NCI-H128 (cell line): Measurements from ENCODE around the gene PLEKHG4.

Source experiments
- DNase-seq: peaks from one replicate; lab custom pipeline; 2025; ENCODE audit not compliant: unreplicated experiment; lab: John Stamatoyannopoulos, UW

PLEKHG4 gene, protein sequence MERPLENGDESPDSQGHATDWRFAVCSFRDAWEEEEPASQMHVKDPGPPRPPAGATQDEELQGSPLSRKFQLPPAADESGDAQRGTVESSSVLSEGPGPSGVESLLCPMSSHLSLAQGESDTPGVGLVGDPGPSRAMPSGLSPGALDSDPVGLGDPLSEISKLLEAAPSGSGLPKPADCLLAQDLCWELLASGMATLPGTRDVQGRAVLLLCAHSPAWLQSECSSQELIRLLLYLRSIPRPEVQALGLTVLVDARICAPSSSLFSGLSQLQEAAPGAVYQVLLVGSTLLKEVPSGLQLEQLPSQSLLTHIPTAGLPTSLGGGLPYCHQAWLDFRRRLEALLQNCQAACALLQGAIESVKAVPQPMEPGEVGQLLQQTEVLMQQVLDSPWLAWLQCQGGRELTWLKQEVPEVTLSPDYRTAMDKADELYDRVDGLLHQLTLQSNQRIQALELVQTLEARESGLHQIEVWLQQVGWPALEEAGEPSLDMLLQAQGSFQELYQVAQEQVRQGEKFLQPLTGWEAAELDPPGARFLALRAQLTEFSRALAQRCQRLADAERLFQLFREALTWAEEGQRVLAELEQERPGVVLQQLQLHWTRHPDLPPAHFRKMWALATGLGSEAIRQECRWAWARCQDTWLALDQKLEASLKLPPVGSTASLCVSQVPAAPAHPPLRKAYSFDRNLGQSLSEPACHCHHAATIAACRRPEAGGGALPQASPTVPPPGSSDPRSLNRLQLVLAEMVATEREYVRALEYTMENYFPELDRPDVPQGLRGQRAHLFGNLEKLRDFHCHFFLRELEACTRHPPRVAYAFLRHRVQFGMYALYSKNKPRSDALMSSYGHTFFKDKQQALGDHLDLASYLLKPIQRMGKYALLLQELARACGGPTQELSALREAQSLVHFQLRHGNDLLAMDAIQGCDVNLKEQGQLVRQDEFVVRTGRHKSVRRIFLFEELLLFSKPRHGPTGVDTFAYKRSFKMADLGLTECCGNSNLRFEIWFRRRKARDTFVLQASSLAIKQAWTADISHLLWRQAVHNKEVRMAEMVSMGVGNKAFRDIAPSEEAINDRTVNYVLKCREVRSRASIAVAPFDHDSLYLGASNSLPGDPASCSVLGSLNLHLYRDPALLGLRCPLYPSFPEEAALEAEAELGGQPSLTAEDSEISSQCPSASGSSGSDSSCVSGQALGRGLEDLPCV

DNA sequence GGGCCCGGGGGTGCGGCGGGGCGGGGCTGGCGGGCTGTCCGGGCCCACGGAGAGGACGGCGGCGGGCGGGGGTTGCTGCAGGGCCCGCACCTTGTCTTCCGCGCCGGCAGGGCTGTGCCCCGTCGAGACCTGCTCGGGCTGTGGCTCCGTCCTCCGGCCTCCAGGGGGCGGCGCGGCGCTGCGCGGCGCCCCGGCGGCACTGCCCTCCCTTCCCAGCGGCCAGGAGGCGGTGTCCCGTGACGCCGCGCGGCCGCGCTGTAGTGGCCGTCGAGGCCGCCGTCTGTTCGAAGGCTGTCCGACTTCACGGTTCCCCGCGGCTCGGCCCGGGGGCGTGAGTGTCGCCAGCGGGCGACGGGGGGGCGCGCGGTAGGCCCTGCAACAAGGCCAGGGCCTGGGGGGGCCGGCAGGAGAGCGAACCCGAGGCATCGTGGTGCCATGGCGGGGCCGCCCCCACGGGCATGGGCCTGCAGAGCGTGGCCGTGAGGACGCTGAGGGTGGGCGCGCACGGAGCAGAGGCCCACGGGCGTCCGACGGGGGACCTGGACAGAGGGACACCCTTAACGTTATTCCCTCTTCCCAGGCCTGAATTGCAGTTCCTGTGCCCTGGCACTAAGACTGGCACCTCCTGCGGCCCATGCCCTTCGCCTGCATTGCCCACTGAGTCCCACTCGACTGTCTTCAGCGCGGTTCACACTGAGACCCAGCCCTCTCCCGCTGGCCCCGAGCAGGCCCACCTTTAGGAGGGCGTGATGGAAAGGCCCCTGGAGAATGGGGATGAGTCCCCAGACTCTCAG lies at the start of gene PLEKHG4:
Gene PLEKHG4 (plus strand): TSS at position 237 of the 794 bp plus-strand sequence. CDS start 513 bp downstream, at position 750.
- DNase-seq: peak; percentile 10

DNA sequence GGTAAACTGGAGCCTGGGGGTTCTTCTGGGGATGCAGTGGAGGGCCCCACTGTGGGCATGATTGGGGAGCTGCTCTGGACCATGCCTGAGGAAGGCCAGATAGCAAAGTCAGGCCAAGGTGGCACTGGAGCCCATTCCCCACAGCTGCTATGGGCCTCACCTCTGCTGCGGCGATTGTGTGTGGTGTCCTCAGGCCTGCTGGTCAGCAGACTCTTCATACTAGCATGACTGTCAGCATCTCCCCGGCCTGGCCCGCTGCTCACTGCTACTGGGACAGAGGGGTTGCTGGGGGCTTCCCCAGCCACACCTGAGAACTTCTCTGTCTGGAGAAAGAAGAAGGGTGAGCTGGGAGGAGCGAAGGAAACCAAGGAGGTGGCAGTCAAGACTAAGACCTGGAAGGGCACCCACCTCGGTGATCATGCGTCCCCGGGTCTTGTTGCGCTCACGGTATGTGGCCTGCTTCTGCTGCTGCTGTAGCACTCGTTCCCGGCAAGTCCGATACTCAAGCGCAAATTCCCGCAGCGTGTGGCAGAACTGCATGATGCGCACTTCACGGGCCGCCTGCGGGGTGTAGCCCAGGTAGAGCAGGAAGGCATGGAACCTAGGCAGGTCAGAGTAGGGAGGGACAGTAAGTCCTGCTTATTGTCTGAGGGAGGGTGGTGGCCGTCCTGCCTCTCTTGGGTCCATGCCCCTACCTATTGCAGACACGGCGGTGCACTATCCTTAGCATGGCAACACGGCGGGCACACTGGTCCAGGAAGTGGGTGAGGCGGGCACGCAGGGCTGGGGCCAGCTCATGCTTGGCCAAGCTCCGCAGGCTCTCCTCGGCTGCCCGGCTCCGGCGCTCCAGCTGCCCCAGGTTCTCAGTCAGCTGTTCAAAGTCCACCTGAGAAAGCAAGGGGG lies 49.2 kb upstream of the PLEKHG4 start:
- no peak for DNase-seq

DNA sequence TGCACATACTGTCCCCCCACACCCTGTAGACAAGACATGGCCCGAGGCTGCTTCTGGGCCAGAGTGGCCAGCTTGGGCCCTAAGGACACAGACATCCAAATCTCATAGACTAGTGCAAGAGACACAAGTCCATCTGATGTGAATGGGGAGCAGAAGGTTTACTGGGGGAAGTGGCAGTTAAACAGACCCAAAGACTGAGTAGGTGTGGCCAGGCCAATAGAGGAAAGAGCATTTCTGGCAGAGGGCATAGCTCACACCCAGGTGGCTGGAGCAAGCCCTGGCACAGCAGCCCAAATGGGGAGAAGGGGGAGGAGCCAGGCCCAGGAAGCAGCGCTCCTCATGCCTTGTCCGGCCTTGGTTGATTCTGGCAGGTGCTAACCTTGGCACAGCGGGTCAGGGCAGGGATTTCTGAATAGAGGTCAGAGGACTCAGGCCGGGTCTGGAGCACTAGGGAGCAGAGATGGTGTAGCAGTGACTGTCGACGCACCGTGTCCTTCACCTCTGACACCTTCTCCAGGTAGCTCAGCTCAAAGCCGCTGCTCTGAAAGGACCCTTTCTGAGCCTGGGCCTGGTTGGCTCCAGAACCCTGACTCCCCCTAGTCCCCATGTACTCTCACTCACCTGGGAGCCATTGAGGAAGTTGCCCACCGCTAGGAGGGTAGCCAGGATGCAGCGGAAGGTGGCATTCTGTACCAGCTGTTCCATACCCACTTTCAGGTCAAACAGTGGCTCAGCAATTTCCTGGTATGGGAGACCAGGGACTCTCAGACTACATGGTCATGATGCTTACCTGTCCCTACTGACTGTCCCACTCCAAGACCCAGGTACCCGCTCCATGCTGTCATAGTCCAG lies 48.3 kb upstream of the PLEKHG4 start:
- no peak for DNase-seq

DNA sequence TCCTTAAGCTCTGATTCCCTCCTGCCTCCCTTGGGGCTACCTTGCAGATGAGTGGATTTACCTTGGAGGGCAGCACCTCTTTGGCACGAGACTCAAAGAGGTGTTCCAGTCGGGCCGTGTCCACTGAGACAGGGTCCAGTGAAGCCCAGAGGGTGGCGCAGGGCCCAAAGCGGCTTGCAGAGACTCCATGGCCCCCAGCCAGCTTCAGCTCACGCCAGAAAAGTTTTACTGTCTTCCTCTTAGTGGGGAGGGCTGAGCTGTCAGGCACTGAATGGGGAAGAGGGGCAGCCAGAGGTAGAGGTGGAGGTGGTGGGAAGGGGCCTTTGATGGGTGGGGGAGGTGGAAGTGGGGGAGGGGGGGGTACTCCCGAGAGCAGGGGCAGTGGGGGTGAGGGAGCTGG lies 45.7 kb upstream of the PLEKHG4 start:
- DNase-seq: no peak

DNA sequence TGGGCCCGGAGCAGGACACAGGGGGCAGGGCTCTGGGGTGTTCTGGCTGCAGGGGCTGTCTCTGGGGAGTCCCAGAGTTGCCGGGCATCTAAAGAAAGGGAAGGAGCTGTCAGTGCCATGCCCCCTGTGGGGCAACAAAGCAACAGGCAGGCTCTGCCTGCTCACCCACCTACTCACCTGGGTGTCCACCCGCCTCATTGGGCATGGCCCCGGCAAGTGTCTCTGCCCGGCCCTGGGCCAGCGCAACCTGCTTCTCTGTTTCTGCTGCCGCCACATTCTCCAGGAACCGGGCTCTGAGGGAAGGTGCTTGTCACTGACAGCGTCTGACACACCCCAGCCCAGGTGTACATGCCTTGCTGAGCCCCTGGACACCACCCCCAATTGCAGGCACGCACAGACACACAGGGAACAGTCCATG lies 45.1 kb upstream of the PLEKHG4 start:
- no peak for DNase-seq

DNA sequence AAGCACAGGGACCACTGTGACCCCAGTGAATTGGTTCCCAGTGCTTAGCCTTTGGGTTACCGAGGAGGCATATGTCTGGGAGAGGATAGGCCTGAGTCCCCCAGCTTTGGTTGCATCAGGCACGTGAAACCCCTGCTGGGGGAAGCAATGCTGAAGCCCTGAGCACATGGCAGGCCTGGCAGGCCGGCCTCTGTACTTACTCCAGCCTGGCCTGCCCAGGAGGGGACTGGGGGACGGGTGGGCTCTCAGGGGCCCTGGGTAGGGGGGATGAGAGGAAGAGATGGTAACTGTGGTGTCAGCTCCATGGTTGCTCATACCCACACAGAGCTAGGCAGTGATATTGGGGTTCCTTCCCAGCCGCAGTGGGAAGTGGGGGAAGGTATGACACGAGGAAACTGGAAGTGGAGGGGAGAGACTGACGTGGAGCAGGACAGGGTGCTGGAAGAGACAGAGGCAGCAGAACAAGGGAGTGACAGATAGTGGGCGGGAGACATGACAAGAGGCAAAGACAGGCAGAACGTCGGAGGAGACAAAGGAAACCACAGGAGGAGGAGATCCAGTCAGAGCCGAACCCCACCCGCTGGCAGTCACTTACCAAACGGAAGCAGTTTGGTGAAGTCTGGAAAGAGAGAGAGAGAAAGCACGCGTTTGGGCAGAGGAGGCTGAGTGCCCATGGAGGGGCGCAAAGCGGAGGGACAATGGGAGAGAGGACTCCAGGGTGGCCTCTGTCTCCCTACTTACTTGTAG lies 43.3 kb upstream of the PLEKHG4 start:
- DNase-seq: no peak

DNA sequence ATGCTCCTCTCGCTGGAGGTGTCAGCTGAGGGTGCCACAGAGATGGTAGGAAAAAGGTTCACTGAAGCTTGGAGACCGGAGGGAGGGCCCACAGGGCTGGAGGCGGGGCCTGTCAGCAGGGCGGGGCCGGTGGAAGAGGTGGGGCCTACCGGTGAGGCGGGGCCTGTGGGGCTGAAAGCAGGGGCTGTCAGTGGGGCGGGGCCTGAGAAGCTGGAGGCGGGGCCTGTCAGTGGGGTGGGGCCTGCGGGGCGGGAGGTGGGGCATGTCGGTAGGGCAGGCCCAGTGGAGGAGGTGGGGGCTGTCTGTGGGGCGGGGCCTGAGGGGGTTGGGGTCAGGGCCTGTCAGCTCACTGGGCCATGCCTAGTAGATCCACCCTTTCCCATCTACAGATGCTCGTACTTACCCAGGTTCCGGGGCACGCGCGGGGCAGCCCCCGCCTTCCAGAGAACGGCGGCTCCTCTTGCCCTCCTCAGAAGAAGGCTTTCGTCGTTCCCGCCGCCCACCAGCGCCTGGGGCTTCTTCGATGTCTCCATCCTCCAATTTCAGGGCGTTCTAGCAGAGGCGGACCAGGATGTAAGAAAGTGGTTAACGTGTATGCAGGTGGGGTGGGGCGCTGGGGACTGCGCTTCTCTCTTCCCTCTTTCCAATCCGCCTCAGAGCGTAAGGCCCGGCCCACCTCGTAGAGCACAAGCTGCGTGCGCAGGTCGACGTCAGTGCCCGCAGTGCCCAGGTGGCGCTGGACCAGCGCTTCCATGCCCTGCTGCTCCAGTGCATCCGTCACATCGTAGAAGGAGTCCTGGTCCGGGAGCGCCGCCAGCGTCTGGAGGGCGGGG lies 42.6 kb upstream of the PLEKHG4 start:
- DNase-seq: no peak

DNA sequence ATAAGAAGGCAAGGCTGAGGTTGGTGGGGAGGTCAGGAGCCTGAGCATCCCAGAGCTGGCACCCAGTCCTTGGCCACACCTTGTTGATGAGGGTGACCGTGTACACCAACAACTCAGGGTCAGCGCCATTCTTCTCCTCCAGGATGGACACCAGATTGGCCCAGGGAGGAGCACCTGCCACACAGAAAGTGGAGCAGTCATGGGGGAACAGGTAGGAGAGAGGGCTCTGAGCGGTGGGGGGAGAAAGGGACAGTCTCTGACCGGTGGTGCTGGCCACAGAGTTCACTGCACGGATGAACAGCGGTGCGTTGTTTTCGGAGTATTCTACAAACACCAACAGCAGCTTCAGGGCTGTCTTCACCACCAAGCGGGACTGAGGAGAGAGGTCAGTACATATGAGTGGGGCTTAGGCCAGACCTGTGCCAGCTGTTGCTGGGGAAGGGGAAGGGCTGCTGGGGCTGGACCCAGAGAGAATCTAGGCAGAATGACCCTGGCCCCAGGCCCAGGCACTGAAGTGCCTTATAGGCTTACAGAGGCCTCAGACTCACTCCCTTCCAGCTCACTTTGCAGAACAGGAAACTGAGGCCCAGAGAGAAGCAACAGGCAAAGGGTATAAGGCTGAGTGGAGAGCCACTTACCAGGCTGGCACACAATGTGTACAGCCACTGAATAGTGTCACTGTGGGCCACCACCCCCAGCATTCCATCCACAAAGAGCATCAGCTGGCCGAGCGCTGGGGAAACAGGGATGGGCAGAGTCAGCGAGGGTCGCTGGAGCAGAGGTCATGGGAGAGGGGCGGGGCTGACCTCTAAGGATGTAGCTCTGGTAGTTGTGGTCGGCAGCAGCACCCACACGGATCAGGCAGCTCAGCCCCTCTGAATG lies 41.7 kb upstream of the PLEKHG4 start:
- DNase-seq: no peak

DNA sequence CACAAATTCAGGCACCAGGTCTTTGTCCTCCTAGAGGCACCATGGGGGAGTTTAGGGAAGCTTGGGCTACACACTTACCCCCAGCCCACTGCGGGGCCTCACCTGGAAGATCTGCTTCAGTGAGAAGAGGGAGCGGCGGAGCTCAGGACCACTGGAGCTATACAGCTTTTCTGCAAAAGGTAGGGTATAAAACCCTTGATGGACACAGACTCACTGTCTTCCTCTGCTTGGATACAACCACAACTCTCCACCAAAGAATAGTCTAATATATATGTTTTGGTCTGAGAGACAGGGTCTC lies 41.1 kb upstream of the PLEKHG4 start:
- no peak for DNase-seq

DNA sequence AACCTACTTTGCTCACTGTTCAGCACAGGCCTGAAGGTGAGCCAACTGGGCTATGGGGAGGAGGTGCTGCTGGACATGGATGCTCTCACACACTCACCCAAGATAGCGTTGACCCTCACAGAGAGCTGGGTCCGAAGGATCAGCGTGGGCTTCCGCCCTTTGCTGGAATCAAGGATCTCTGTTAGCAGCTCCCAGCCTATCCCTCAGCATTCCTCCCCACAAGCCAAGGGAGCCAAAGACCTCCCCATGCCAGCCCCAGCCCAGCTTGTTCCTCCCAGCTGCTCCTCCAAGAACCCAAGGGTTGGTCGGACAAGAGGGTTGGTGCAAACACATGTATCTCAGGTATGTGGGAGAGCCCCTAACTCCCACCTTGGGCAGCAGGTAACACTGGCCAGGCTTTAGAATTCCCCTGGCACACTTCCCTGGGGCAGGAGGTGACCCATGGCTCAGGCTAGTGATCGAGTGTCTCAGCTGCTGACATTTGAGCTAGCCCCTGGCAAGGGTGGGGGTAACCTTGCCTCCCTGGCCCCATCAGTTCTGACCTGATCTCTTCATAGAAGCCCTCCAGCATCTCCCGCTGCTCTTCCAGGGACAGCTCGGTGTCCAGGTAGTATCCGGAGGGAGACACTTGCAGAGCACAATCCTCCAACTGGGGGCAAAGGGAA lies 40.4 kb upstream of the PLEKHG4 start:
- DNase-seq: no peak

DNA sequence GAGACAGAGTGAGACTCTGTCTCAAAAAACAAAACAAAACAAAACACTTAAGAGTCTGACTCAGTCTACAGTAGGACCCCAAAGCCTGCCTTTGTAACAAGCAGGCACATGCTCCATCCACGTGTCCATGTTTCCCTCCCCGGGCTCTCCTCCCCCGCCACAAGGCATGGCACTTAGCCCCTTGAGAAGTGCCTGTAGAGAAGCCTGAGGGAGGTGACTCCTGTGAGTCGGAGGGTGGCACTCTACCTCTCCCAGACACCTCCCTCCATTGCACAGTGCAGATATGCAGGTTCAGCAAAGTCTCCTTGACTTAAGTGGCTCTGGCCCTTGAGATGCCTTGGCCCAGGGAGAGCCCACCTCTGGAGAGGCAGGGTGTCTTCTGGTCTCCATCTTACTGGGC lies 38.8 kb upstream of the PLEKHG4 start:
- no peak for DNase-seq

DNA sequence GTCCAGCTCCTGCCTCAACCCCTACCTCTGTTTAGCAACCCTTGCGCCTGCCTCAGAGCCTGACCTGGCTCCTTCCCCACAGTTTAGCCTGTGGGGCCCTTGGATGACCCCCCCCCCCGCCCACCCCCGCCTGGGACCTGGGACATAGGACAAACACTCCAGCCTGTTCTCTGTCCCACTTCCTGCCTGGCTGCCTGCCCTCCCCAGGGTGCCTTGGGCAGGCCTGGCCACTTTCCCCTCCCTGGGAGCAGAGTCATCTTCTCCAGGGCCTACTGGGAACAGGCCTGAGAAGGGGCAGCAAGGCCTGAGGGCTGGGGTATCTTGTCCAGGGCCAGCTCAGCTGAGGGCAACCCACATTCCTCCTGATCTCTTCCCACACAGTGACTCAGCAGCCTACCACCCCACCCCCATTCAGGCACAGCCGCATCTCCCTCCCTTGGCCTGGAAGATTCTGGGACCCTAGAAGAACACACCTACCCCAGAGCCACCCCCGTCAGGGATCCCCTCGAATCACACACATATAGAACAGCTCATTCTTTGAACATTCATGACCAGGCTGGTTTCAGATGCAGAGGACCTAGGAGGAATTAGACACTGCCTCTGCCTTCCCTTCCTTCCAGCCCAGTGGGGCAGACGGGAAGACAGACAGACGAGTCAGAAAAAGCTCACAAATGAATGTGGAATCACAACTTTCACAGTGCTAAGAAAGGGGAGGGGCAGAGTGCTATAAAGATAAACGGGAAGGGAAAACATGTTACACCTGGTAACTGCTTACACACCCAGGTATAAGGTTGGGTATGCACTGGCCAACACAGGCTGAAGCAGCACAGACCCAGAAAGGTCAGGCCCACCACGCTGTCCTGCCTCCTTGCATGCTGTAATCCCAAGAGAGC lies 38.1 kb upstream of the PLEKHG4 start:
- no peak for DNase-seq

DNA sequence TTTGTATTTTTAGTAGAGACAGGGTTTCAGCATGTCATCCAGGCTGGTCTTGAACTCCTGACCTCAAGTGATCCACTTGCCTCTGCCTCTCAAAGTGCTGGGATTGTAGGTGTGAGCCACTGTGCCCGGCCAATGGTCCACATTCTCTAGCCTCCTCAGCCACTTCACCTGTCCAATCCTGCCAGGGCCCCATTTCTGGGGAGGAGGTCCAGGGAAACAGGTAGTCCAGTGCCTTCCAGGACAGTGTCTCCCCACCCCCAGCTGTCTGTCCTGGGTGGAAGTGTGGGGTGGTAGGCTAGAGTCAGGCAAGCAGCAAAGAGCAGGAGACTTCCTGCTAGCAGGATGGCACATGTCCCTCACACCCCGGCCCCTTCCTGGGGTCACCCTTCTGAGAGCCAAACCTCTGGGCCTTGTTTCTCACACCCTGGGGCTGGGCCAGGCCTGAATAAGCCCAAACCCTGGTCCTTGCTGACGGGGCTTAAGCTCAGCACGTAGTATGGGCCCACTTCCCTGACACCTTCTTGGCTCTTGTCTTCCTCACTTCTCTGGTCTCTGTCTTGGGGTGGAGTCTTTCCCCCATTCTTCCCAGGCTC lies 37.1 kb upstream of the PLEKHG4 start:
- no peak for DNase-seq

DNA sequence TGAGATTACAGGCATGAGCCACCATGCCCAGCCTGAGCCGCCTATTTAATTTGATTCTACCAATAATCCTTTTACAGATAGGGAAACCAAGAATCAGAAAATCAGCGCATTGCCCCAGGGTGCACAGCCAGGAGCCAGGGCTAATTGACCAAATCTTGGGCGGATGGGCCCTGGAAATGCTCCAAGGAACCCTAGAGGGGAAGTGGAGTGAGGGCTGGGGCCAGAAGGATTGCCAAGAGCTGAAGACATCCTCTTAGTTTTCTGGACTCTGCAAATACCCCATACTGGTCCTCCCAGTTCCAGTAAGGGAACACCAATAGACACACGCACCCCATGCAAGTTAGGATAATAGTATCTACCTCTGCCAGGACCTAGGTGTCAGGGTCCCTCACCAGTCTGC lies 35.9 kb upstream of the PLEKHG4 start:
- DNase-seq: no peak
